CD4-positive, alpha-beta T cell treated with Interleukin-17A for 4 hours (primary cell): ENCODE data around the gene CD93.

ENCODE experiments used
- DNase-seq: peaks from one replicate; pipeline ENCODE4 v3.0.0-alpha.2; 2020; ENCODE audit warnings: mixed read lengths

CD93 gene

GRCh38 chr20:23119456-23120216 is 33.5 kb upstream of the CD93 start:
- DNase-seq: no peak

GRCh38 chr20:23118766-23119165 is 32.6 kb upstream of the CD93 start:
- no peak for DNase-seq

GRCh38 chr20:23118144-23118543 is 32.0 kb upstream of the CD93 start:
- DNase-seq: no peak

- no peak for DNase-seq
Measured at GRCh38 chr20:23117738-23118137, 31.6 kb upstream of the CD93 start.

- no peak for DNase-seq
Measured at GRCh38 chr20:23116311-23117089, 30.4 kb upstream of the CD93 start.

GRCh38 chr20:23115822-23116221 is 29.7 kb upstream of the CD93 start:
- DNase-seq: no peak

- no peak for DNase-seq
Measured at GRCh38 chr20:23114448-23115082, 28.4 kb upstream of the CD93 start.

- no peak for DNase-seq
Measured at GRCh38 chr20:23114018-23114417, 27.9 kb upstream of the CD93 start.

- DNase-seq: no peak
Measured at GRCh38 chr20:23112595-23112994, 26.5 kb upstream of the CD93 start.

- DNase-seq: no peak
Measured at GRCh38 chr20:23111944-23112342, 25.8 kb upstream of the CD93 start.

GRCh38 chr20:23111307-23111943 is 25.3 kb upstream of the CD93 start:
- DNase-seq: no peak

GRCh38 chr20:23108871-23109270 is 22.7 kb upstream of the CD93 start:
- no peak for DNase-seq

GRCh38 chr20:23107466-23107865 is 21.3 kb upstream of the CD93 start:
- no peak for DNase-seq

- DNase-seq: no peak
Measured at GRCh38 chr20:23106271-23106851, 20.2 kb upstream of the CD93 start.

GRCh38 chr20:23105193-23105592 is 19.1 kb upstream of the CD93 start:
- DNase-seq: no peak

GRCh38 chr20:23103284-23104018 is 17.3 kb upstream of the CD93 start:
- no peak for DNase-seq

GRCh38 chr20:23101696-23102406 is 15.7 kb upstream of the CD93 start:
- no peak for DNase-seq

- DNase-seq: no peak
Measured at GRCh38 chr20:23100720-23101107, 14.6 kb upstream of the CD93 start.

GRCh38 chr20:23099791-23100719 is 13.9 kb upstream of the CD93 start:
- DNase-seq: no peak
